ENCODE measurements around the gene CARD11. TPM values are rescaled to one million over a fixed set of nuclear protein-coding genes. Genes with fewer than 3 reads are reported as not detected.

The CARD11 gene
- total RNA-seq, 4 donors from 2014 or later: 0.24 to 0.38 (median 0.29) TPM; not detected in 1

- Histone ChIP-seq H3K27me3 (peaks cover 11% of the 10 kb centered on the region), H3K4me3 (no peak overlapping the region), H3K4me1 (no peaks in the 10 kb centered on the region), H3K9me3 (no peaks in the 10 kb centered on the region), H3K36me3 (no peaks in the 10 kb centered on the region), H3K27ac (no peak overlapping the region)
- TF ChIP-seq POLR2A (IDR thresholded peaks at IDR 0.05): no peak
- TF ChIP-seq POLR2AphosphoS5 (IDR thresholded peaks at IDR 0.05): no peak
- no peak for TF ChIP-seq EP300 (IDR thresholded peaks at IDR 0.05)
- no peak for TF ChIP-seq CTCF (IDR thresholded peaks at IDR 0.05)
- 94% methylated on average over 18 of the region's 18 CpGs for WGBS
- no peak for DNase-seq (ENCODE audit: low spot score in 2 of 2)
Measured at GRCh38 chr7:2986561-2986960, 57.1 kb downstream of the CARD11 start.

- TF ChIP-seq POLR2A (IDR thresholded peaks at IDR 0.05) (no peak), POLR2AphosphoS5 (IDR thresholded peaks at IDR 0.05) (no peak), CTCF (IDR thresholded peaks at IDR 0.05) (no peak), EP300 (IDR thresholded peaks at IDR 0.05) (no peak)
- H3K36me3 ChIP-seq: no peaks in the 10 kb centered on the region
- H3K4me1 ChIP-seq: no peaks in the 10 kb centered on the region
- H3K4me3 ChIP-seq: no peak overlapping the region
- whole genome bisulfite sequencing: 83% methylated on average over 14 of the region's 14 CpGs
- no peaks in the 10 kb centered on the region for H3K9me3 ChIP-seq
- no peak for DNase-seq (ENCODE audit: low spot score in 2 of 2)
- no peak overlapping the region for H3K27ac ChIP-seq
- H3K27me3 ChIP-seq: peaks cover 16% of the 10 kb centered on the region
Measured at GRCh38 chr7:2985866-2986265, 57.8 kb downstream of the CARD11 start.

GRCh38 chr7:2984091-2984490 lies 59.6 kb downstream of the CARD11 start:
- H3K4me1 ChIP-seq: peaks cover 1% of the 10 kb centered on the region
- H3K9me3 ChIP-seq: no peaks in the 10 kb centered on the region
- 71% methylated on average over 6 of the region's 6 CpGs for WGBS
- H3K36me3 ChIP-seq: no peaks in the 10 kb centered on the region
- TF ChIP-seq POLR2AphosphoS5 (IDR thresholded peaks at IDR 0.05) (no peak), CTCF (IDR thresholded peaks at IDR 0.05) (no peak), POLR2A (IDR thresholded peaks at IDR 0.05) (no peak), EP300 (IDR thresholded peaks at IDR 0.05) (no peak)
- DNase-seq (ENCODE audit: low spot score in 2 of 2): no peak
- H3K27ac ChIP-seq: no peak overlapping the region
- H3K4me3 ChIP-seq: no peak overlapping the region
- peaks cover 34% of the 10 kb centered on the region for H3K27me3 ChIP-seq

GRCh38 chr7:2983586-2983985 lies 60.1 kb downstream of the CARD11 start:
- Histone ChIP-seq H3K4me3 (no peak overlapping the region), H3K9me3 (no peaks in the 10 kb centered on the region), H3K27me3 (peaks cover 38% of the 10 kb centered on the region), H3K36me3 (no peaks in the 10 kb centered on the region), H3K4me1 (peaks cover 4% of the 10 kb centered on the region), H3K27ac (no peak overlapping the region)
- TF ChIP-seq EP300 (IDR thresholded peaks at IDR 0.05): no peak
- no peak for TF ChIP-seq POLR2AphosphoS5 (IDR thresholded peaks at IDR 0.05)
- WGBS: 58% methylated on average over 6 of the region's 6 CpGs
- DNase-seq (ENCODE audit: low spot score in 2 of 2): no peak

GRCh38 chr7:2982831-2983230 lies 60.8 kb downstream of the CARD11 start:
- no peak for DNase-seq (ENCODE audit: low spot score in 2 of 2)
- Histone ChIP-seq H3K9me3 (no peaks in the 10 kb centered on the region), H3K4me1 (peaks cover 6% of the 10 kb centered on the region), H3K27ac (no peak overlapping the region), H3K36me3 (no peaks in the 10 kb centered on the region), H3K27me3 (peaks cover 40% of the 10 kb centered on the region), H3K4me3 (no peak overlapping the region)
- TF ChIP-seq EP300 (IDR thresholded peaks at IDR 0.05) (no peak), POLR2A (IDR thresholded peaks at IDR 0.05) (no peak), POLR2AphosphoS5 (IDR thresholded peaks at IDR 0.05) (no peak), CTCF (IDR thresholded peaks at IDR 0.05) (no peak)
- WGBS: 92% methylated on average over 7 of the region's 7 CpGs

- Histone ChIP-seq H3K27me3 (peaks cover 40% of the 10 kb centered on the region), H3K36me3 (no peaks in the 10 kb centered on the region), H3K27ac (no peak overlapping the region), H3K9me3 (no peaks in the 10 kb centered on the region), H3K4me1 (peaks cover 6% of the 10 kb centered on the region), H3K4me3 (no peak overlapping the region)
- TF ChIP-seq POLR2AphosphoS5 (IDR thresholded peaks at IDR 0.05): no peak
- TF ChIP-seq POLR2A (IDR thresholded peaks at IDR 0.05): no peak
- TF ChIP-seq CTCF (IDR thresholded peaks at IDR 0.05): no peak
- no peak for TF ChIP-seq EP300 (IDR thresholded peaks at IDR 0.05)
- no peak for DNase-seq (ENCODE audit: low spot score in 2 of 2)
- 96% methylated on average over 11 of the region's 11 CpGs for WGBS
Measured at GRCh38 chr7:2982401-2982800, 61.3 kb downstream of the CARD11 start.

Measured in suprapubic skin (tissue), 4 donors.